NCI-H69 (cell line): ENCODE data around the gene TOX2.

ENCODE experiments used
- DNase-seq: peaks from one replicate; lab custom pipeline; 2025; lab: John Stamatoyannopoulos, UW

TOX2 gene

GRCh38 chr20:44001667-44002596 is 87.3 kb downstream of the TOX2 start:
- DNase-seq = no peak

GRCh38 chr20:44002861-44003260 is 88.2 kb downstream of the TOX2 start:
- no peak for DNase-seq

- DNase-seq = no peak
Observed at GRCh38 chr20:44003609-44004008, 89.0 kb downstream of the TOX2 start.

- no peak for DNase-seq
Observed at GRCh38 chr20:44004306-44004915, 89.8 kb downstream of the TOX2 start.

- no peak for DNase-seq
Observed at GRCh38 chr20:44005661-44006060, 91.0 kb downstream of the TOX2 start.

GRCh38 chr20:44006126-44006525 is 91.5 kb downstream of the TOX2 start:
- no peak for DNase-seq

- no peak for DNase-seq
Observed at GRCh38 chr20:44006578-44006977, 91.9 kb downstream of the TOX2 start.

- no peak for DNase-seq
Observed at GRCh38 chr20:44008806-44009678, 94.4 kb downstream of the TOX2 start.

GRCh38 chr20:44009679-44009992 is 95.0 kb downstream of the TOX2 start:
- no peak for DNase-seq

- peak; percentile 38 for DNase-seq
Observed at GRCh38 chr20:44010162-44010704, 95.6 kb downstream of the TOX2 start.

- DNase-seq = no peak
Observed at GRCh38 chr20:44011251-44011940, 96.7 kb downstream of the TOX2 start.

GRCh38 chr20:44012466-44013226 is 98.0 kb downstream of the TOX2 start:
- no peak for DNase-seq

- no peak for DNase-seq
Observed at GRCh38 chr20:44014807-44015732, 100.4 kb downstream of the TOX2 start.

- no peak for DNase-seq
Observed at GRCh38 chr20:44015733-44016103, 101.1 kb downstream of the TOX2 start.

GRCh38 chr20:44016525-44016924 is 101.9 kb downstream of the TOX2 start:
- DNase-seq = no peak

GRCh38 chr20:44017211-44017610 is 102.6 kb downstream of the TOX2 start:
- DNase-seq = no peak

- no peak for DNase-seq
Observed at GRCh38 chr20:44017905-44018258, 103.2 kb downstream of the TOX2 start.

GRCh38 chr20:44018259-44018941 is 103.7 kb downstream of the TOX2 start:
- peak; percentile 90 for DNase-seq

- DNase-seq = no peak
Observed at GRCh38 chr20:44018942-44019637, 104.4 kb downstream of the TOX2 start.
